SK-N-SH (cell line): Measurements from ENCODE around the gene ZC3H7B. TPM values are rescaled to one million over a fixed set of nuclear protein-coding genes. Genes with fewer than 3 reads are reported as not detected.
"Not testable (repeated sequence)": the region's sequence is repeated elsewhere in the genome, so short reads cannot be mapped to it uniquely, and the experiment has no call there.

Experiments used
- CTCF ChIA-PET: fragments of 300-600, 350-600 bp; formaldehyde crosslinking; extraction: SDS; loops from one replicate; lab custom pipeline; 2021; lab: Yijun Ruan, JAX
- POLR2A ChIA-PET: fragments of 350-600 bp; sonication (Branson Sonifier 250); formaldehyde crosslinking; extraction: SDS; loops from one replicate; lab custom pipeline; 2020; ENCODE audit warnings: antibody characterized with exemption, inconsistent platforms; lab: Yijun Ruan, JAX
- DNase-seq: peaks from one replicate; pipeline ENCODE4 v3.0.0; 2012
- H2AFZ ChIP-seq: fragments of 200-600 bp; sonication (generic); 2 replicates; pipeline ENCODE4 v1.8.1; 2016; ENCODE audit warnings: antibody characterized with exemption, mild to moderate bottlenecking, low read depth
- H3F3A ChIP-seq: fragments of 200-600 bp; sonication (generic); replicated peaks from 2 replicates; pipeline ENCODE3; 2016; ENCODE audit warnings: antibody characterized with exemption, mild to moderate bottlenecking; ENCODE audit not compliant: insufficient read depth
- H3K27ac ChIP-seq, 2 experiments: fragments of 200-500 bp in 1 of 2; fragments of 200-600 bp in 1 of 2; sonication (Bioruptor generic) in 1 of 2; sonication (generic), shearing (Covaris generic) in 1 of 2; 2 replicates each; pipeline versions ENCODE4 v1.5.1 to v1.6.1; 2014 to 2016; ENCODE audit warnings: low read depth in 2 of 2, inconsistent platforms in 1 of 2, low read length in 1 of 2, mild to moderate bottlenecking in 1 of 2, mixed read lengths in 1 of 2
- H3K27me3 ChIP-seq: fragments of 200-600 bp; sonication (generic), shearing (Covaris generic); 2 replicates; pipeline ENCODE4 v1.6.1; 2016; ENCODE audit warnings: mixed run types; ENCODE audit not compliant: insufficient read depth
- H3K36me3 ChIP-seq, 2 experiments: fragments of 200-500 bp in 1 of 2; fragments of 200-600 bp in 1 of 2; sonication (Bioruptor generic) in 1 of 2; sonication (generic) in 1 of 2; replicated peaks in 1 of 2; 2 replicates each; pipeline versions ENCODE3 to v1.5.1; 2014 to 2016; ENCODE audit warnings: low read length in 1 of 2, mild to moderate bottlenecking in 1 of 2; ENCODE audit not compliant: insufficient read depth in 2 of 2, control insufficient read depth in 1 of 2
- H3K4me1 ChIP-seq, 2 experiments: fragments of 200-500 bp in 1 of 2; fragments of 200-600 bp in 1 of 2; sonication (Bioruptor generic) in 1 of 2; sonication (generic), shearing (Covaris generic) in 1 of 2; 2 replicates each; pipeline versions ENCODE4 v1.5.1 to v1.6.1; 2014 to 2016; ENCODE audit warnings: low read depth in 1 of 2, low read length in 1 of 2, mixed run types in 1 of 2; ENCODE audit not compliant: insufficient read depth in 2 of 2, control insufficient read depth in 1 of 2
- H3K4me2 ChIP-seq: fragments of 200-600 bp; sonication (generic), shearing (Covaris generic); 2 replicates; pipeline ENCODE4 v1.6.1; 2017; ENCODE audit warnings: mixed run types
- H3K4me3 ChIP-seq, 2 experiments: fragments of 200-500 bp in 1 of 2; fragments of 200-600 bp in 1 of 2; sonication (Bioruptor generic) in 1 of 2; sonication (generic), shearing (Covaris generic) in 1 of 2; 2 replicates each; pipeline versions ENCODE4 v1.5.1 to v1.8.1; 2014 to 2016; ENCODE audit warnings: low read depth in 2 of 2, inconsistent platforms in 1 of 2, low read length in 1 of 2, mild to moderate bottlenecking in 1 of 2, mixed read lengths in 1 of 2, moderate library complexity in 1 of 2
- H3K79me2 ChIP-seq: fragments of 200-600 bp; sonication (generic); 2 replicates; pipeline ENCODE4 v1.8.1; 2017; ENCODE audit warnings: mild to moderate bottlenecking; ENCODE audit not compliant: insufficient read depth
- H3K9ac ChIP-seq: fragments of 200-600 bp; sonication (generic); 2 replicates; pipeline ENCODE4 v1.6.1; 2017; ENCODE audit warnings: mixed run types
- H3K9me2 ChIP-seq: fragments of 200-600 bp; sonication (generic); 2 replicates; pipeline ENCODE4 v1.6.1; 2017; ENCODE audit warnings: mixed run types
- H3K9me3 ChIP-seq: fragments of 200-600 bp; sonication (generic); 2 replicates; pipeline ENCODE4 v1.6.1; 2017; ENCODE audit warnings: mixed run types, mild to moderate bottlenecking, moderate library complexity
- H4K20me1 ChIP-seq: fragments of 200-600 bp; sonication (generic); 2 replicates; pipeline ENCODE4 v1.6.1; 2017; ENCODE audit warnings: mild to moderate bottlenecking, mixed run types; ENCODE audit not compliant: insufficient read depth
- EP300 ChIP-seq, 2 experiments: IDR thresholded peaks; 2 replicates each; pipeline versions ENCODE4 v1.4.0 to v1.6.1; 2012; ENCODE audit warnings: borderline replicate concordance in 1 of 2, low read depth in 1 of 2, low read length in 1 of 2
- GATA2 ChIP-seq: sonication (generic); formaldehyde crosslinking; IDR thresholded peaks from 2 replicates; pipeline ENCODE4 v1.5.0; 2020; ENCODE audit warnings: mild to moderate bottlenecking, missing genetic modification reagents
- JUND ChIP-seq: IDR thresholded peaks from 2 replicates; pipeline ENCODE4 v1.4.0; 2012
- MXI1 ChIP-seq: IDR thresholded peaks from 2 replicates; pipeline ENCODE4 v1.6.1; 2012; ENCODE audit warnings: mild to moderate bottlenecking, low read depth, low read length, improper control_type of control experiment
- POLR2AphosphoS5 ChIP-seq: IDR thresholded peaks from 2 replicates; pipeline ENCODE4 v1.6.1; 2012; ENCODE audit warnings: low read depth, low read length
- RAD21 ChIP-seq: IDR thresholded peaks from 2 replicates; pipeline ENCODE4 v1.6.1; 2012; ENCODE audit warnings: mild to moderate bottlenecking, low read length
- REST ChIP-seq: IDR thresholded peaks from 2 replicates; pipeline ENCODE4 v1.6.1; 2012; ENCODE audit warnings: mild to moderate bottlenecking, low read depth, low read length, moderate library complexity
- TCF12 ChIP-seq: IDR thresholded peaks from 2 replicates; pipeline ENCODE4 v1.4.0; 2012
- TEAD4 ChIP-seq: IDR thresholded peaks from 2 replicates; pipeline ENCODE4 v1.4.0; 2012; ENCODE audit warnings: mild to moderate bottlenecking, borderline replicate concordance; ENCODE audit not compliant: insufficient read depth
- WGBS: methylation state at CpG from one replicate; pipeline ENCODE4 v1.1.6; 2017; ENCODE audit warnings: low lambda C conversion rate; 5-methylcytosine and 5-hydroxymethylcytosine counted together
- polyA plus RNA-seq, 3 experiments: library from polyadenylated mRNA; depleted of rRNA; stranded (reverse); fragments of >200 nt; gene quantifications; 2 replicates each; pipeline ENCODE4 v1.2.3, GENCODE V29; 2012
- TF ChIP-seq, protein P1 (sequence below): IDR thresholded peaks from 2 replicates; pipeline ENCODE4; 2012

The ZC3H7B gene
- polyA plus RNA-seq, 1 of the 3 experiments (the other 2 are of a cell fraction): 27.1 TPM

GRCh38 chr22:41290262-41291221 lies 10.8 kb upstream of the ZC3H7B start:
- H2AFZ ChIP-seq: no peak overlapping the region
- H3F3A ChIP-seq: peaks cover 18% of the 10 kb centered on the region
- CTCF ChIA-PET: no interaction called here
- H3K27me3 ChIP-seq: no peaks in the 10 kb centered on the region
- 60% methylated on average over 7 of the region's 8 CpGs for WGBS
- H3K27ac ChIP-seq: peak overlapping the region; percentile 51 to 86
- peak; percentile 31; the same call in 1 of the 2 replicates for TF ChIP-seq REST
- TF ChIP-seq MXI1: no peak
- TF ChIP-seq RAD21: no peak
- TF ChIP-seq TEAD4: peak; percentile 90
- no peak for TF ChIP-seq GATA2 (CRISPR knock-in tag)
- peak; percentile 86 for TF ChIP-seq TCF12
- TF ChIP-seq, protein P1, sequence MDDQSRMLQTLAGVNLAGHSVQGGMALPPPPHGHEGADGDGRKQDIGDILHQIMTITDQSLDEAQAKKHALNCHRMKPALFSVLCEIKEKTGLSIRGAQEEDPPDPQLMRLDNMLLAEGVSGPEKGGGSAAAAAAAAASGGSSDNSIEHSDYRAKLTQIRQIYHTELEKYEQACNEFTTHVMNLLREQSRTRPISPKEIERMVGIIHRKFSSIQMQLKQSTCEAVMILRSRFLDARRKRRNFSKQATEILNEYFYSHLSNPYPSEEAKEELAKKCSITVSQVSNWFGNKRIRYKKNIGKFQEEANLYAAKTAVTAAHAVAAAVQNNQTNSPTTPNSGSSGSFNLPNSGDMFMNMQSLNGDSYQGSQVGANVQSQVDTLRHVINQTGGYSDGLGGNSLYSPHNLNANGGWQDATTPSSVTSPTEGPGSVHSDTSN: peak; percentile 32; the same call in 1 of the 2 replicates
- TF ChIP-seq JUND: 0 out of 2 replicates have a peak, but pooled peaks have one; percentile 5
- peak; percentile 54; the same call in 1 of the 2 replicates for TF ChIP-seq POLR2AphosphoS5
- TF ChIP-seq EP300 (IDR thresholded peaks at IDR 0.05; ENCODE audit: borderline replicate concordance in 1 of 2, low read depth in 1 of 2, low read length in 1 of 2): peak in 1 of 2 experiments; percentile 37; a peak in 1 of 4 replicates
- TF ChIP-seq, all 33 proteins: peak for 7
- no peak overlapping the region; the same call in 1 of the 2 replicates for H3K4me2 ChIP-seq
- 0 out of 2 replicates have a peak, but pooled peaks cover 3% of the 10 kb centered on the region for H3K79me2 ChIP-seq
- no peaks in the 10 kb centered on the region for H3K36me3 ChIP-seq
- H3K4me3 ChIP-seq: no peak overlapping the region
- peaks cover 4 to 5% of the 10 kb centered on the region in 2 experiments; a peak in 2 of 4 replicates for H3K4me1 ChIP-seq
- H3K9ac ChIP-seq: peak overlapping the region; percentile 41; the same call in 1 of the 2 replicates
- H4K20me1 ChIP-seq: no peaks in the 10 kb centered on the region
- POLR2A ChIA-PET: no interaction called here
- DNase-seq: no peak
- H3K9me3 ChIP-seq: no peaks in the 10 kb centered on the region
- no peaks in the 10 kb centered on the region for H3K9me2 ChIP-seq

- H2AFZ ChIP-seq, CTCF ChIA-PET, DNase-seq, H4K20me1 ChIP-seq, H3K4me2 ChIP-seq, H3K4me3 ChIP-seq, H3K36me3 ChIP-seq, POLR2A ChIA-PET, H3K9ac ChIP-seq, H3K9me3 ChIP-seq, H3K4me1 ChIP-seq, H3K79me2 ChIP-seq, H3K27me3 ChIP-seq, H3K27ac ChIP-seq, H3F3A ChIP-seq, H3K9me2 ChIP-seq: not testable (repeated sequence)
- 40% methylated on average over 2 of the region's 28 CpGs for WGBS
These were observed 6.5 kb upstream of the ZC3H7B start for GRCh38 chr22:41294816-41295215.
